Endothelial cell of umbilical vein (primary cell): Measurements from ENCODE around the gene C6orf163. TPM values are rescaled to one million over a fixed set of nuclear protein-coding genes. Genes with fewer than 3 reads are reported as not detected.

Experiments
- BruUV-seq: library from RNA; stranded (reverse); fragments of 400-500 nt; replicated peaks from 2 replicates; lab custom pipeline; 2021; lab: Mats Ljungman, UMichigan
- CTCF ChIA-PET: fragments of 300-600, 350-600 bp; sonication (Branson Sonifier 250); formaldehyde crosslinking; loops from one replicate; lab custom pipeline; 2021; ENCODE audit warnings: antibody characterized with exemption, inconsistent platforms; lab: Charles Lee
- POLR2A ChIA-PET: fragments of 300-600, 350-600 bp; sonication (Branson Sonifier 250); formaldehyde crosslinking; loops from one replicate; lab custom pipeline; 2021; ENCODE audit warnings: antibody characterized with exemption, inconsistent platforms; lab: Charles Lee
- DNase-seq: peaks from one replicate; pipeline ENCODE4 v3.0.0-alpha.2; 2011; ENCODE audit warnings: low read depth, low spot score
- FAIRE-seq: peaks from 2 replicates; lab custom pipeline; 2011; peaks lifted over from hg19 to GRCh38; lab: Jason Lieb, UNC
- H2AFZ ChIP-seq: 2 replicates; pipeline ENCODE4 v1.6.0; 2012; ENCODE audit warnings: low read depth, low read length, control low read depth, inconsistent platforms
- H3K27ac ChIP-seq: 2 replicates; pipeline ENCODE4 v1.5.1; 2011; ENCODE audit warnings: low read depth, mild to moderate bottlenecking, control low read depth, low read length, moderate library complexity; ENCODE audit not compliant: insufficient read depth
- H3K27me3 ChIP-seq, 2 experiments: 2 replicates each; pipeline versions ENCODE4 v1.6.0 to v1.6.1; 2011; ENCODE audit warnings: low read length in 2 of 2, mixed read lengths in 1 of 2; ENCODE audit not compliant: control insufficient read depth in 2 of 2, insufficient read depth in 2 of 2
- H3K36me3 ChIP-seq, 2 experiments: 2 replicates in 1 of 2; 3 replicates in 1 of 2; pipeline ENCODE4 v1.5.1; 2011; ENCODE audit warnings: low read length in 2 of 2, mild to moderate bottlenecking in 1 of 2, moderate library complexity in 1 of 2; ENCODE audit not compliant: control insufficient read depth in 2 of 2, insufficient read depth in 2 of 2; ENCODE audit errors: extremely low read depth in 1 of 2
- H3K4me1 ChIP-seq: 3 replicates; pipeline ENCODE4 v1.5.1; 2011; ENCODE audit warnings: mild to moderate bottlenecking, low read length; ENCODE audit not compliant: control insufficient read depth, insufficient read depth; ENCODE audit errors: extremely low read depth
- H3K4me2 ChIP-seq: 2 replicates; pipeline ENCODE4 v1.6.1; 2011; ENCODE audit warnings: low read length, control low read depth, mixed read lengths; ENCODE audit not compliant: insufficient read depth
- H3K4me3 ChIP-seq, 3 experiments: fragments of 200-600 bp in 1 of 3; sonication (generic), shearing (Covaris generic) in 1 of 3; replicated peaks in 1 of 3; 2 replicates each; pipeline ENCODE4 v1.5.1; 2011 to 2016; ENCODE audit warnings: control low read depth in 3 of 3, low read length in 3 of 3, mild to moderate bottlenecking in 2 of 3, inconsistent platforms in 1 of 3, low read depth in 1 of 3, moderate library complexity in 1 of 3; ENCODE audit not compliant: insufficient read depth in 1 of 3
- H3K79me2 ChIP-seq: 2 replicates; pipeline ENCODE4 v1.6.0; 2012; ENCODE audit warnings: low read length, inconsistent platforms; ENCODE audit not compliant: control insufficient read depth, insufficient read depth
- H3K9ac ChIP-seq: replicated peaks from 2 replicates; pipeline ENCODE3; 2011; ENCODE audit warnings: low read length, control low read depth; ENCODE audit not compliant: insufficient read depth; ENCODE audit errors: extremely low read depth
- H3K9me1 ChIP-seq: replicated peaks from 3 replicates; pipeline ENCODE4 v1.6.0; 2011; ENCODE audit warnings: mild to moderate bottlenecking, low read length; ENCODE audit not compliant: control insufficient read depth, insufficient read depth; ENCODE audit errors: extremely low read depth
- H3K9me3 ChIP-seq: replicated peaks from 2 replicates; pipeline ENCODE4 v1.5.1; 2012; ENCODE audit warnings: low read length, inconsistent platforms; ENCODE audit not compliant: control insufficient read depth, insufficient read depth
- H4K20me1 ChIP-seq: replicated peaks from 2 replicates; pipeline ENCODE3; 2011; ENCODE audit warnings: mild to moderate bottlenecking, low read length; ENCODE audit not compliant: control insufficient read depth, insufficient read depth; ENCODE audit errors: extremely low read depth
- EZH2 ChIP-seq: IDR thresholded peaks from 2 replicates; pipeline ENCODE4 v1.6.1; 2012; ENCODE audit warnings: borderline replicate concordance, low read depth, mild to moderate bottlenecking, moderate library complexity, low read length, inconsistent platforms; ENCODE audit not compliant: severe bottlenecking
- FOS ChIP-seq: IDR thresholded peaks from 2 replicates; pipeline ENCODE4 v1.6.1; 2011; ENCODE audit warnings: mild to moderate bottlenecking, low read length, moderate library complexity, borderline replicate concordance; ENCODE audit not compliant: insufficient read depth
- GATA2 ChIP-seq: IDR thresholded peaks from 2 replicates; pipeline ENCODE4 v1.7.0; 2011; ENCODE audit warnings: low read depth, mild to moderate bottlenecking, moderate library complexity, mixed read lengths, low read length; ENCODE audit not compliant: insufficient read length, insufficient read depth
- JUN ChIP-seq: IDR thresholded peaks from 2 replicates; pipeline ENCODE4 v1.6.1; 2011; ENCODE audit warnings: borderline replicate concordance, low read depth; ENCODE audit not compliant: insufficient read length, insufficient read depth
- MYC ChIP-seq: IDR thresholded peaks from one replicate; pipeline ENCODE4 v1.6.1; 2011; ENCODE audit warnings: mild to moderate bottlenecking, low read depth, low read length
- POLR2A ChIP-seq: IDR thresholded peaks from 2 replicates; pipeline ENCODE4 v1.6.1; 2012; ENCODE audit warnings: low read depth, mild to moderate bottlenecking, control low read depth, low read length
- POLR2AphosphoS5 ChIP-seq: IDR thresholded peaks from 2 replicates; pipeline ENCODE4 v1.6.1; 2012; ENCODE audit warnings: low read depth, mild to moderate bottlenecking, control low read depth, low read length, moderate library complexity; ENCODE audit not compliant: insufficient read depth
- dilution Hi-C: fragments of 300-500 bp; cut with MboI; formaldehyde crosslinking; loops from one replicate; pipeline ENCODE4 v1.15.0; 2019; ENCODE audit warnings: low sequenced_read_pairs; ENCODE audit not compliant: extremely low pct_ligation_motif_present
- intact Hi-C: fragments of 100-400 bp; cut with micrococcal nuclease; formaldehyde crosslinking; loops from one replicate; pipeline ENCODE4 v1.10.0; 2022
- polyA plus RNA-seq, 4 experiments: library from polyadenylated mRNA; depleted of rRNA in 3 of 4; stranded (reverse) in 3 of 4; unstranded in 1 of 4; fragments of >200 nt; gene quantifications; 2 replicates each; pipeline versions ENCODE4 v1.2.1 to v1.2.3, GENCODE V29; 2011 to 2012; ENCODE audit warnings: missing spikeins in 1 of 4
- total RNA-seq: library from RNA; stranded (reverse); gene quantifications from 2 replicates; pipeline ENCODE4 v1.2.3, GENCODE V29; 2021
- TF ChIP-seq, protein P1 (sequence below): IDR thresholded peaks from 2 replicates; pipeline ENCODE4 v1.6.1; 2011; ENCODE audit not compliant: insufficient read depth, insufficient read length
- TF ChIP-seq, protein P2 (sequence below), 2 donors: IDR thresholded peaks; 1 replicate in 1 of 2; 2 replicates in 1 of 2; pipeline ENCODE4 v1.5.1; 2011; ENCODE audit warnings: low read length in 2 of 2, mild to moderate bottlenecking in 2 of 2, moderate library complexity in 2 of 2, control low read depth in 1 of 2, inconsistent platforms in 1 of 2, low read depth in 1 of 2; ENCODE audit not compliant: insufficient read depth in 1 of 2; ENCODE audit errors: extremely low read depth in 1 of 2

The C6orf163 gene
- total and polyA plus RNA-seq, 2 donors (not counting 3 experiments of a cell fraction or from before 2014, with no cell fraction given): 0.29 to 2.5 TPM

DNA sequence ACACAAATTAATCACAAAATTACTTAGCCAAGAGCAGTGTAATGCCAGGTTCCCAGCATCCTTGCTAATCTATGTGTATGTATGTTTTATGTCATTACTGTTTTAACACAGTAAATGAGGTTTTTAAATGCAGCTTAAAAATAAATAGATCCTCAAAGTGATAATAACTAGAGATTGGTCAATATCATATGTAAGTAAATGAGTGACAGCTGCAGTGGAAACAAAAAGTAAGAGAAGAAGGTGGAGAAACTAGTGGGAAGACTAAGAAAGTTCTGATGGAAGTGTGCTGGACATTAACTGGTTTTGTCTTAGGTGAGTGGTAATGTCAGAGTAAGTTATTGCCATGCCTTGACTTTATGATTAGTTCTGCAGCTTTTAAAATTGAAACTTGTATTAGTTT, 13.7 kb upstream of the C6orf163 start:
- CTCF ChIA-PET: no interaction called here
- dilution Hi-C loops (no loop called here), intact Hi-C loops (no loop called here)
- Histone ChIP-seq H2AFZ (no peak overlapping the region), H3K79me2 (no peaks in the 10 kb centered on the region), H3K9me1 (no peaks in the 10 kb centered on the region), H3K9me3 (no peaks in the 10 kb centered on the region), H3K4me3 (no peak overlapping the region), H3K27me3 (no peaks in the 10 kb centered on the region), H3K9ac (no peak overlapping the region), H3K27ac (no peak overlapping the region), H3K4me2 (no peak overlapping the region), H3K4me1 (no peaks in the 10 kb centered on the region), H3K36me3 (no peaks in the 10 kb centered on the region), H4K20me1 (no peaks in the 10 kb centered on the region)
- FAIRE-seq: no peak
- no TSS peak for BruUV-seq
- TF ChIP-seq, protein P1, sequence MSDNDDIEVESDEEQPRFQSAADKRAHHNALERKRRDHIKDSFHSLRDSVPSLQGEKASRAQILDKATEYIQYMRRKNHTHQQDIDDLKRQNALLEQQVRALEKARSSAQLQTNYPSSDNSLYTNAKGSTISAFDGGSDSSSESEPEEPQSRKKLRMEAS: no peak
- TF ChIP-seq GATA2 (no peak), POLR2A (no peak), JUN (no peak), EZH2 (no peak), POLR2AphosphoS5 (no peak), FOS (no peak), MYC (no peak)
- TF ChIP-seq, protein P2, sequence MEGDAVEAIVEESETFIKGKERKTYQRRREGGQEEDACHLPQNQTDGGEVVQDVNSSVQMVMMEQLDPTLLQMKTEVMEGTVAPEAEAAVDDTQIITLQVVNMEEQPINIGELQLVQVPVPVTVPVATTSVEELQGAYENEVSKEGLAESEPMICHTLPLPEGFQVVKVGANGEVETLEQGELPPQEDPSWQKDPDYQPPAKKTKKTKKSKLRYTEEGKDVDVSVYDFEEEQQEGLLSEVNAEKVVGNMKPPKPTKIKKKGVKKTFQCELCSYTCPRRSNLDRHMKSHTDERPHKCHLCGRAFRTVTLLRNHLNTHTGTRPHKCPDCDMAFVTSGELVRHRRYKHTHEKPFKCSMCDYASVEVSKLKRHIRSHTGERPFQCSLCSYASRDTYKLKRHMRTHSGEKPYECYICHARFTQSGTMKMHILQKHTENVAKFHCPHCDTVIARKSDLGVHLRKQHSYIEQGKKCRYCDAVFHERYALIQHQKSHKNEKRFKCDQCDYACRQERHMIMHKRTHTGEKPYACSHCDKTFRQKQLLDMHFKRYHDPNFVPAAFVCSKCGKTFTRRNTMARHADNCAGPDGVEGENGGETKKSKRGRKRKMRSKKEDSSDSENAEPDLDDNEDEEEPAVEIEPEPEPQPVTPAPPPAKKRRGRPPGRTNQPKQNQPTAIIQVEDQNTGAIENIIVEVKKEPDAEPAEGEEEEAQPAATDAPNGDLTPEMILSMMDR (IDR thresholded peaks at IDR 0.05; ENCODE audit: extremely low read depth in 1 of 2, insufficient read depth in 1 of 2, low read depth in 1 of 2, low read length in 2 of 2): no peak
- POLR2A ChIA-PET: no interaction called here
- no peak for DNase-seq
